GM12878 (cell line): ENCODE data around the gene KDM4C. TPM values are rescaled to one million over a fixed set of nuclear protein-coding genes. Genes with fewer than 3 reads are reported as not detected.
"Not testable (repeated sequence)": the region's sequence is repeated elsewhere in the genome, so short reads cannot be mapped to it uniquely, and the experiment has no call there.

Experiments used
- ATAC-seq: fragments of 200-7000 bp; cut with Tn5 transposase; 3 replicates; pipeline ENCODE4 v1.9.1; 2020; ENCODE audit warnings: mild to moderate bottlenecking, moderate library complexity
- BruUV-seq: library from RNA; stranded (reverse); fragments of 400-500 nt; replicated peaks from 2 replicates; lab custom pipeline; 2021; lab: Mats Ljungman, UMichigan
- CTCF ChIA-PET: fragments of 300-600 bp; sonication (Branson Sonifier 250); formaldehyde crosslinking; extraction: SDS; loops from one replicate; lab custom pipeline; 2021; ENCODE audit warnings: inconsistent platforms; lab: Yijun Ruan, JAX
- POLR2A ChIA-PET: fragments of 350-600 bp; formaldehyde crosslinking; extraction: SDS; loops from one replicate; lab custom pipeline; 2021; ENCODE audit warnings: inconsistent platforms; lab: Charles Lee
- RAD21 ChIA-PET: fragments of 300-600 bp; sonication (Branson Sonifier 250); formaldehyde crosslinking; loops from one replicate; lab custom pipeline; 2023; ENCODE audit warnings: antibody characterized with exemption; ENCODE audit not compliant: unreplicated experiment; lab: Charles Lee
- SMC1A ChIA-PET: fragments of 300-600 bp; sonication (Branson Sonifier 250); formaldehyde crosslinking; loops from one replicate; lab custom pipeline; 2023; ENCODE audit not compliant: unreplicated experiment, uncharacterized antibody; lab: Charles Lee
- DNase-seq: peaks from one replicate; pipeline ENCODE4 v3.0.0-alpha.2; 2011; ENCODE audit warnings: low read depth, low spot score
- FAIRE-seq: peaks from 3 replicates; lab custom pipeline; 2011; peaks lifted over from hg19 to GRCh38; lab: Jason Lieb, UNC
- H2AFZ ChIP-seq: 2 replicates; pipeline ENCODE4 v1.6.0; 2011; ENCODE audit warnings: low read depth, low read length, control low read depth; ENCODE audit not compliant: control insufficient read depth
- H3K27ac ChIP-seq: 2 replicates; pipeline ENCODE4 v1.5.1; 2011; ENCODE audit warnings: control low read depth; ENCODE audit not compliant: control insufficient read depth, insufficient read depth
- H3K27me3 ChIP-seq, 2 experiments: replicated peaks in 1 of 2; 2 replicates each; pipeline versions ENCODE4 v1.6.0 to v1.6.1; 2011; ENCODE audit warnings: low read length in 1 of 2; ENCODE audit not compliant: control insufficient read depth in 2 of 2, insufficient read depth in 2 of 2
- H3K36me3 ChIP-seq, 2 experiments: 2 replicates each; pipeline ENCODE4 v1.5.1; 2011; ENCODE audit warnings: low read length in 1 of 2; ENCODE audit not compliant: control insufficient read depth in 2 of 2, insufficient read depth in 2 of 2
- H3K4me1 ChIP-seq: 2 replicates; pipeline ENCODE4 v1.6.1; 2011; ENCODE audit warnings: mild to moderate bottlenecking, low read length, moderate library complexity, mixed read lengths; ENCODE audit not compliant: control insufficient read depth, insufficient read depth
- H3K4me2 ChIP-seq: 2 replicates; pipeline ENCODE4 v1.6.0; 2011; ENCODE audit warnings: control low read depth; ENCODE audit not compliant: control insufficient read depth, insufficient read depth
- H3K4me3 ChIP-seq: fragments of 200-600 bp; sonication (generic); 2 replicates; pipeline ENCODE4 v1.5.1; 2016
- H3K79me2 ChIP-seq: 2 replicates; pipeline ENCODE4 v1.6.0; 2011; ENCODE audit warnings: low read length; ENCODE audit not compliant: control insufficient read depth, insufficient read depth
- H3K9ac ChIP-seq: 2 replicates; pipeline ENCODE4 v1.8.0; 2011; ENCODE audit warnings: low read length, control low read depth, mixed read lengths; ENCODE audit not compliant: control insufficient read depth, insufficient read depth
- H3K9me3 ChIP-seq: replicated peaks from 3 replicates; pipeline ENCODE4 v1.5.1; 2011; ENCODE audit warnings: mild to moderate bottlenecking, low read length; ENCODE audit not compliant: control insufficient read depth, insufficient read depth
- H4K20me1 ChIP-seq: 2 replicates; pipeline ENCODE4 v1.6.0; 2011; ENCODE audit not compliant: control insufficient read depth, insufficient read depth
- CTCF ChIP-seq, 3 experiments: IDR thresholded peaks in 2 of 3; conservative IDR thresholded peaks in 1 of 3; 2 replicates each; pipeline ENCODE4 v1.5.1; 2011; ENCODE audit warnings: low read depth in 3 of 3, low read length in 3 of 3, mild to moderate bottlenecking in 3 of 3, control low read depth in 2 of 3, moderate library complexity in 2 of 3, inconsistent platforms in 1 of 3, mixed read lengths in 1 of 3; ENCODE audit not compliant: control insufficient read depth in 2 of 3, insufficient read depth in 1 of 3; ENCODE audit errors: extremely low read depth in 1 of 3
- NBN ChIP-seq: fragments of 450-650 bp; IDR thresholded peaks from 2 replicates; pipeline ENCODE4 v1.6.1; 2016
- RAD21 ChIP-seq: IDR thresholded peaks from 2 replicates; pipeline ENCODE4 v1.6.1; 2011; ENCODE audit warnings: mild to moderate bottlenecking, low read depth, low read length, moderate library complexity; ENCODE audit not compliant: insufficient read depth
- SMC3 ChIP-seq: IDR thresholded peaks from 2 replicates; pipeline ENCODE4 v1.6.1; 2011; ENCODE audit warnings: low read length, improper control_type of control experiment, borderline replicate concordance
- ZBTB11 ChIP-seq: fragments of 450-650 bp; formaldehyde crosslinking; IDR thresholded peaks from 2 replicates; pipeline ENCODE4 v1.5.0; 2022; ENCODE audit warnings: mild to moderate bottlenecking, missing genetic modification characterization
- ZNF384 ChIP-seq: IDR thresholded peaks from 2 replicates; pipeline ENCODE4 v1.6.1; 2012; ENCODE audit warnings: low read depth, mild to moderate bottlenecking, low read length, improper control_type of control experiment, borderline replicate concordance
- WGBS: methylation state at CpG from one replicate; pipeline ENCODE4 v1.1.6; 2016; ENCODE audit warnings: low lambda C conversion rate; ENCODE audit not compliant: insufficient replicate concordance, insufficient coverage; ENCODE audit errors: missing lambda C conversion rate; 5-methylcytosine and 5-hydroxymethylcytosine counted together
- in situ Hi-C: fragments of 300-500 bp; cut with MboI; formaldehyde crosslinking; loops from 9 replicates; pipeline ENCODE4 v1.14.3; 2018; ENCODE audit warnings: mixed read lengths
- intact Hi-C: fragments of 100-400 bp; cut with micrococcal nuclease; formaldehyde crosslinking; loops from one replicate; pipeline ENCODE4 v1.14.2; 2022; ENCODE audit not compliant: unreplicated experiment
- polyA plus RNA-seq, 11 experiments: library from polyadenylated mRNA; depleted of rRNA in 4 of 11; unstranded in 6 of 11; stranded (reverse) in 5 of 11; fragments of >200 nt; fragmentation: Nextera tagmentation in 4 of 11; fragmentation: Illumina TruSeq in 1 of 11; extraction: Ambion mirVana in 4 of 11; extraction: Trizol in 1 of 11; gene quantifications; 1 replicate in 1 of 11; 2 replicates in 10 of 11; pipeline versions ENCODE4 v1.2.1 to v1.2.3, GENCODE V29; 2011 to 2016; ENCODE audit warnings: inconsistent platforms in 2 of 11, missing spikeins in 2 of 11, low read depth in 1 of 11
- total RNA-seq, 4 experiments: library from RNA; depleted of rRNA in 3 of 4; stranded (reverse); fragments of >200 nt in 3 of 4; fragmentation: Illumina TruSeq in 1 of 4; extraction: Trizol in 1 of 4; gene quantifications; 2 replicates each; pipeline versions ENCODE4 v1.2.1 to v1.2.3, GENCODE V29; 2013 to 2021

Gene KDM4C
- total and polyA plus RNA-seq, 10 of the 15 experiments (the other 5 are each of a cell fraction or from before 2014, with no cell fraction given): 6.8 to 41.2 (median 20.1) TPM

GRCh38 chr9:6739218-6739617, 18.6 kb upstream of the KDM4C start:
- Histone ChIP-seq H3K79me2 (no peaks in the 10 kb centered on the region), H3K9me3 (peaks cover 3% of the 10 kb centered on the region; the same call in 1 of the 3 replicates), H3K4me1 (no peaks in the 10 kb centered on the region), H2AFZ (no peak overlapping the region), H3K9ac (no peak overlapping the region), H4K20me1 (no peaks in the 10 kb centered on the region), H3K36me3 (no peaks in the 10 kb centered on the region), H3K4me3 (no peak overlapping the region), H3K27me3 (no peaks in the 10 kb centered on the region), H3K27ac (no peak overlapping the region), H3K4me2 (no peak overlapping the region)
- TF ChIP-seq ZBTB11 (no peak), NBN (0 out of 2 replicates have a peak, but pooled peaks have one; percentile 19), SMC3 (peak; percentile 31; the same call in 1 of the 2 replicates), ZNF384 (no peak), CTCF (IDR thresholded peaks at IDR 0.05 in 2 of 3, conservative IDR thresholded peaks at IDR 0.05 in 1 of 3; ENCODE audit: control insufficient read depth in 2 of 3, extremely low read depth in 1 of 3, insufficient read depth in 1 of 3, low read depth in 3 of 3, low read length in 3 of 3) (peak; percentile 8 to 46 (median 36); a peak in 4 of 6 replicates), RAD21 (peak; percentile 57)
- WGBS: 53% methylated on average over 1 of the region's 1 CpG
- ChIA-PET CTCF (interaction anchor here (0.6 to 3.2 kb wide), 28 partner anchors 10 to 724 kb away, joined by 3 to 32 read pairs (median 4); partner anchors contain the start of gene RANBP6), SMC1A (interaction anchor here (0.7 to 3.9 kb wide), 19 partner anchors 9 to 388 kb away, joined by 3 to 27 read pairs (median 4); no protein-coding TSS in a partner anchor), RAD21 (interaction anchor here (0.8 to 2.6 kb wide), 11 partner anchors 11 to 384 kb away, joined by 3 to 18 read pairs (median 3); no protein-coding TSS in a partner anchor), POLR2A (interaction anchor here (0.6 to 1.2 kb wide), 6 partner anchors 9 to 151 kb away, joined by 3 to 5 read pairs (median 4); no protein-coding TSS in a partner anchor)
- FAIRE-seq (no peak), DNase-seq (no peak), ATAC-seq (peak; percentile 59)
- intact Hi-C loops: loop anchor here (1.0 to 10.0 kb wide), 2 partner anchors 154 to 384 kb away; no protein-coding TSS in a partner anchor
- in situ Hi-C loops: loop anchor here (5.0 kb wide), 1 partner anchor 152 kb away; no protein-coding TSS in a partner anchor
- no TSS peak for BruUV-seq

- WGBS: 94% methylated on average over 9 of the region's 9 CpGs
- ATAC-seq, H3K79me2 ChIP-seq, in situ Hi-C loops, H3K9me3 ChIP-seq, H3K27me3 ChIP-seq, H3K4me1 ChIP-seq, H3K36me3 ChIP-seq, H3K4me2 ChIP-seq, H3K4me3 ChIP-seq, H3K9ac ChIP-seq, H3K27ac ChIP-seq, DNase-seq, FAIRE-seq, H2AFZ ChIP-seq, BruUV-seq, H4K20me1 ChIP-seq, intact Hi-C loops: not testable (repeated sequence)
- RAD21 ChIA-PET: interaction anchor here (3.1 kb wide), 1 partner anchor 59 kb away, joined by 11 read pairs; no protein-coding TSS in a partner anchor
- CTCF ChIA-PET: interaction anchor here (1.1 to 3.3 kb wide), 3 partner anchors 10 to 164 kb away, joined by 3 to 21 read pairs (median 3); no protein-coding TSS in a partner anchor
- POLR2A ChIA-PET: interaction anchor here (0.6 to 3.6 kb wide), 4 partner anchors 10 to 45 kb away, joined by 7 to 18 read pairs (median 10); partner anchors contain the start of gene KDM4C
- SMC1A ChIA-PET: interaction anchor here (1.1 to 3.9 kb wide), 8 partner anchors 10 to 173 kb away, joined by 3 to 27 read pairs (median 12); no protein-coding TSS in a partner anchor
These were observed 8.9 kb upstream of the KDM4C start for GRCh38 chr9:6748861-6749260.
